ENCODE data around the gene CDH10. TPM values are rescaled to one million over a fixed set of nuclear protein-coding genes. Genes with fewer than 3 reads are reported as not detected.
A peak's percentile ranks its signal among the peaks of the same experiment; 100 is the strongest.

The CDH10 gene
- total RNA-seq, 1 donor from 2014 or later, result 15.8 TPM

DNA sequence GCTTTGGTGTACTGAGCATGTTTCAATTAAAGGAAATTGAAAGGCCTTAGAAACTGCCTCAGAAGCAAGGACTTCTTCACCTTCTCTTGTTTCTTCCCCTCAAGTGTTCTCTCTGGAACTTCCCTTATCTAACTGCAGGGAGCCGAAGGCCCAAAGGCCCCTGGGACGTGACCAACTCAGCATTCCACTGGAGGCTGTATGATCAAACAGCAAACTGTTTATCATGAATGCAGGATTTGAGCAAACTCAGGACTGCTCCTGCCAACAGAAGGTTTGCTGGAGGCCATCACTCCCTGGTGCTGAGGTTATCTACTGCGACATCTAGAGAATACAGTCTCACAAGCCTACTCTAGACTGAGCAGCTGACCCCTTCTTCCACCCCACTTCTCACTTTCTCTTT, 4.8 kb upstream of the CDH10 start:
- H3K4me1 Mint-ChIP-seq (ENCODE audit: unreplicated experiment), result peaks cover 10% of the 10 kb centered on the region
- DNase-seq (ENCODE audit: low spot score), result no peak
- H3K9me3 Mint-ChIP-seq (ENCODE audit: unreplicated experiment), result no peaks in the 10 kb centered on the region
- no peak overlapping the region for H3K4me3 Mint-ChIP-seq (ENCODE audit: unreplicated experiment)
- H3K27me3 Mint-ChIP-seq (ENCODE audit: unreplicated experiment), result no peaks in the 10 kb centered on the region
- H3K27ac Mint-ChIP-seq (ENCODE audit: unreplicated experiment), result no peak overlapping the region
- H3K36me3 Mint-ChIP-seq (ENCODE audit: low read depth, unreplicated experiment), result no peaks in the 10 kb centered on the region
- TF ChIP-seq, protein P1, sequence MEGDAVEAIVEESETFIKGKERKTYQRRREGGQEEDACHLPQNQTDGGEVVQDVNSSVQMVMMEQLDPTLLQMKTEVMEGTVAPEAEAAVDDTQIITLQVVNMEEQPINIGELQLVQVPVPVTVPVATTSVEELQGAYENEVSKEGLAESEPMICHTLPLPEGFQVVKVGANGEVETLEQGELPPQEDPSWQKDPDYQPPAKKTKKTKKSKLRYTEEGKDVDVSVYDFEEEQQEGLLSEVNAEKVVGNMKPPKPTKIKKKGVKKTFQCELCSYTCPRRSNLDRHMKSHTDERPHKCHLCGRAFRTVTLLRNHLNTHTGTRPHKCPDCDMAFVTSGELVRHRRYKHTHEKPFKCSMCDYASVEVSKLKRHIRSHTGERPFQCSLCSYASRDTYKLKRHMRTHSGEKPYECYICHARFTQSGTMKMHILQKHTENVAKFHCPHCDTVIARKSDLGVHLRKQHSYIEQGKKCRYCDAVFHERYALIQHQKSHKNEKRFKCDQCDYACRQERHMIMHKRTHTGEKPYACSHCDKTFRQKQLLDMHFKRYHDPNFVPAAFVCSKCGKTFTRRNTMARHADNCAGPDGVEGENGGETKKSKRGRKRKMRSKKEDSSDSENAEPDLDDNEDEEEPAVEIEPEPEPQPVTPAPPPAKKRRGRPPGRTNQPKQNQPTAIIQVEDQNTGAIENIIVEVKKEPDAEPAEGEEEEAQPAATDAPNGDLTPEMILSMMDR (IDR thresholded peaks at IDR 0.05; ENCODE audit: unreplicated experiment), result no peak

DNA sequence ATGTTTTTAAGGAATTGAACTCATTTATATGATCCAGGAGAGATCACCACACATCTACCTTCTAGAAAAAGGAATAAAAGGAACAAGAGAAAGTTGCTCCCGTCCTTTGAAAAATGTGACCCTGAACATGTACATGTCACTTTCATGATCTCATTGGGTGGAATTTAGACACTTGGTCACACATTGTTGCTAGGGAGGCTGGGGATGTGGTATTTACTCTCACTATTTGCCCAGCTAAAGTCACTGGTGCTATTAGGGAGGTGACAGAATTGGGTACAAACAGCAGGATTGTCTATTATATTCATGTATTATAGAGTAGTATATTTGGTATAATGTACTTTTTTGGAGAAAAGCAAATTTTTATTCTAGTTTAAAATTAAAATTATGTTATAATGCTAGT, 2.1 kb upstream of the CDH10 start:
- H3K4me3 Mint-ChIP-seq (ENCODE audit: unreplicated experiment), result no peak overlapping the region
- H3K27me3 Mint-ChIP-seq (ENCODE audit: unreplicated experiment), result no peaks in the 10 kb centered on the region
- no peaks in the 10 kb centered on the region for H3K36me3 Mint-ChIP-seq (ENCODE audit: low read depth, unreplicated experiment)
- no peak for DNase-seq (ENCODE audit: low spot score)
- H3K27ac Mint-ChIP-seq (ENCODE audit: unreplicated experiment), result no peak overlapping the region
- H3K4me1 Mint-ChIP-seq (ENCODE audit: unreplicated experiment), result peaks cover 21% of the 10 kb centered on the region
- TF ChIP-seq, protein P1 (IDR thresholded peaks at IDR 0.05; ENCODE audit: unreplicated experiment), result no peak
- no peaks in the 10 kb centered on the region for H3K9me3 Mint-ChIP-seq (ENCODE audit: unreplicated experiment)

DNA sequence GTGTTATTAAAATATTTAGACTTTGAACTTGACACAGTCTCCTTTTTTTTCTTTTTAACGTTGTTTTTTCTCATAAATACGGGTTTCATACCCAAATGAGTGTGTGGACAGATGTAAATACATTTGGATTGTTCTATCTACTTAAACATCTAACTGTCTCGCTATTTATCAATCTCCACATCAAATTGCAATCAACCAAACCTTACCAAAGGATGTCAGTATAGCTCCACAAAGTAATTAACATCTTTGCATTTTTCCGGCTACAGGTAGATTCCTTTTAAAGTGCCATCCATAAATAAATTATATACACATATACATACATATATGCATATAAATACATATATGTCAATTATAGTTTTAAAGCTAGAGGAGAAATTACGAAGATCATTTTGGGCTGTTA, 705 bp upstream of the CDH10 start:
- DNase-seq (ENCODE audit: low spot score), result no peak
- Mint-ChIP-seq H3K4me3 (ENCODE audit: unreplicated experiment) (no peak overlapping the region), H3K27me3 (ENCODE audit: unreplicated experiment) (no peaks in the 10 kb centered on the region), H3K9me3 (ENCODE audit: unreplicated experiment) (no peaks in the 10 kb centered on the region), H3K4me1 (ENCODE audit: unreplicated experiment) (peaks cover 23% of the 10 kb centered on the region), H3K36me3 (ENCODE audit: low read depth, unreplicated experiment) (no peaks in the 10 kb centered on the region), H3K27ac (ENCODE audit: unreplicated experiment) (peak overlapping the region; percentile 63)
- TF ChIP-seq, protein P1 (IDR thresholded peaks at IDR 0.05; ENCODE audit: unreplicated experiment), result no peak

DNA sequence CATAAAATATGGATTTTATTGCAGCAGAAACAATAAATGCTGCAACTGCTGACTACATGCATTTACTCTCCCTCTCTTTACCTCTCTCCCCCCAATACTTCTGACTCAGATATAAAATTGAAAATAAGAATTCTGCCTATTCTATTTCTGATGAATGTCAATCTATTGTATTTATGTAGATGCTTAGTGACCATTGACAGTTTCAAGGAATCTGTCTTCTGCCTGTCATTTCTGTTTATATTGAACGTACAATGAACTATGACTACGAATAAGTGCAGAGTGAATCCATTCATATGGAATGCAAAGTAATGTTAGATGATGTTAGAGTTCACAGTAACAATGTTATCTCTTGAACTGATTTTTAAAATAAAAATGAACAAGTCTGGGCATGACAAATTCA, 898 bp downstream of the CDH10 start:
- no peaks in the 10 kb centered on the region for H3K36me3 Mint-ChIP-seq (ENCODE audit: low read depth, unreplicated experiment)
- DNase-seq (ENCODE audit: low spot score), result no peak
- H3K9me3 Mint-ChIP-seq (ENCODE audit: unreplicated experiment), result no peaks in the 10 kb centered on the region
- TF ChIP-seq, protein P1 (IDR thresholded peaks at IDR 0.05; ENCODE audit: unreplicated experiment), result no peak
- H3K27ac Mint-ChIP-seq (ENCODE audit: unreplicated experiment), result peak overlapping the region; percentile 74
- H3K4me3 Mint-ChIP-seq (ENCODE audit: unreplicated experiment), result peak overlapping the region; percentile 76
- no peaks in the 10 kb centered on the region for H3K27me3 Mint-ChIP-seq (ENCODE audit: unreplicated experiment)
- peaks cover 21% of the 10 kb centered on the region for H3K4me1 Mint-ChIP-seq (ENCODE audit: unreplicated experiment)

DNA sequence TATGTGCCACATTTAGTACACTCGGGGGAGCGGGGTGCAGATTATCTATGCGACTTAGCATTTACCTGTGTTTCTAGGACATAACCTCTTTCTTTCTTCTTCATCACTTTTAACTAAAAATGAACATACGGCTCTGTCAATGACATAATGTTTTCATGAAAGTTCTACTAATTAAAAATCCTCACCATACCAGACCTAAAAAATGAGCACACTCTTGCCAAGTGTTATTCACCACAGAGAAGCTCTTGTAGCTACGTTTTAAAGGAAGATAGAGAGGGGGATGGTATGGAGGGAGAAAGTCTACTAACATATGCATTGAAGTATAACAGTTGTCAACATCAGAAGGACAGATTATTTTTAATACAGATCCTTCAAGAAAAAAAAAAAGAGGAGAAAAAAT, 1.6 kb downstream of the CDH10 start:
- Mint-ChIP-seq H3K27ac (ENCODE audit: unreplicated experiment) (no peak overlapping the region), H3K4me3 (ENCODE audit: unreplicated experiment) (peak overlapping the region; percentile 76), H3K27me3 (ENCODE audit: unreplicated experiment) (no peaks in the 10 kb centered on the region), H3K36me3 (ENCODE audit: low read depth, unreplicated experiment) (no peaks in the 10 kb centered on the region), H3K4me1 (ENCODE audit: unreplicated experiment) (peaks cover 20% of the 10 kb centered on the region), H3K9me3 (ENCODE audit: unreplicated experiment) (no peaks in the 10 kb centered on the region)
- TF ChIP-seq, protein P1 (IDR thresholded peaks at IDR 0.05; ENCODE audit: unreplicated experiment), result no peak
- no peak for DNase-seq (ENCODE audit: low spot score)
